ENCODE measurements around the gene AMOT.

The AMOT gene

DNA sequence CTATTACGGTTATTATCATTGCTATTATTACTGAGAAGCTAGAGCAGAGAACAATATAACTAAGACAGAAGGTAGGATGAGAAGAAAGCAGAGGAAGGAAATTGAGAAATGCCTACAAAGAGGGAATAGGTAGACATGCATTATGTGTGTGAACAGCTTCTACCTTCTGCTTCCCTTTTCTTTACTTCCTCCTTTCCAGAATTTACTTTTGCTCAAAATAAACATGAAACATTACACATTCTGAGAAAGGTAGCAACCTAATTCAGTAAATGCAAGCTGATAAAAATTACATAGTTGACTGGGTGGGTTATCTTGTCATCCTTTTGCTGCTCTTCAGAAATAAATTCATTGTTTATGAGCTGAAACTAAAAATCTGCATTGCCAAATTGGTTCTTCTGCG lies 54.6 kb downstream of the AMOT start:
- H2AFZ ChIP-seq (ENCODE audit: low read depth, low read length, severe bottlenecking): no peak overlapping the region
- H3K9me3 ChIP-seq (ENCODE audit: insufficient read depth, low read length): no peaks in the 10 kb centered on the region
- H3K9ac ChIP-seq (ENCODE audit: low read length): no peak overlapping the region
- H4K20me1 ChIP-seq (ENCODE audit: low read depth, low read length): no peaks in the 10 kb centered on the region
- H3K4me2 ChIP-seq (ENCODE audit: low read depth, low read length, poor library complexity, severe bottlenecking): no peak overlapping the region
- no peaks in the 10 kb centered on the region for H3K27me3 ChIP-seq (ENCODE audit: low read length)
- no peak overlapping the region for H3K27ac ChIP-seq (ENCODE audit: low read depth, low read length)
- TF ChIP-seq EZH2phosphoT487 (conservative IDR thresholded peaks at IDR 0.05; ENCODE audit: low read length): no peak
- TF ChIP-seq, protein P1, sequence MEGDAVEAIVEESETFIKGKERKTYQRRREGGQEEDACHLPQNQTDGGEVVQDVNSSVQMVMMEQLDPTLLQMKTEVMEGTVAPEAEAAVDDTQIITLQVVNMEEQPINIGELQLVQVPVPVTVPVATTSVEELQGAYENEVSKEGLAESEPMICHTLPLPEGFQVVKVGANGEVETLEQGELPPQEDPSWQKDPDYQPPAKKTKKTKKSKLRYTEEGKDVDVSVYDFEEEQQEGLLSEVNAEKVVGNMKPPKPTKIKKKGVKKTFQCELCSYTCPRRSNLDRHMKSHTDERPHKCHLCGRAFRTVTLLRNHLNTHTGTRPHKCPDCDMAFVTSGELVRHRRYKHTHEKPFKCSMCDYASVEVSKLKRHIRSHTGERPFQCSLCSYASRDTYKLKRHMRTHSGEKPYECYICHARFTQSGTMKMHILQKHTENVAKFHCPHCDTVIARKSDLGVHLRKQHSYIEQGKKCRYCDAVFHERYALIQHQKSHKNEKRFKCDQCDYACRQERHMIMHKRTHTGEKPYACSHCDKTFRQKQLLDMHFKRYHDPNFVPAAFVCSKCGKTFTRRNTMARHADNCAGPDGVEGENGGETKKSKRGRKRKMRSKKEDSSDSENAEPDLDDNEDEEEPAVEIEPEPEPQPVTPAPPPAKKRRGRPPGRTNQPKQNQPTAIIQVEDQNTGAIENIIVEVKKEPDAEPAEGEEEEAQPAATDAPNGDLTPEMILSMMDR (IDR thresholded peaks at IDR 0.05; ENCODE audit: insufficient read depth, low read length, poor library complexity, severe bottlenecking): no peak
- no peak overlapping the region for H3K4me3 ChIP-seq (ENCODE audit: insufficient read depth, low read length, poor library complexity, severe bottlenecking)
- no peaks in the 10 kb centered on the region for H3F3A ChIP-seq (ENCODE audit: insufficient read depth)
- H3K36me3 ChIP-seq (ENCODE audit: low read length): no peaks in the 10 kb centered on the region
- no peaks in the 10 kb centered on the region for H3K79me2 ChIP-seq (ENCODE audit: insufficient read depth, low read length)
- H3K9me2 ChIP-seq (replicated peaks; ENCODE audit: insufficient read depth, low read length): no peaks in the 10 kb centered on the region

DNA sequence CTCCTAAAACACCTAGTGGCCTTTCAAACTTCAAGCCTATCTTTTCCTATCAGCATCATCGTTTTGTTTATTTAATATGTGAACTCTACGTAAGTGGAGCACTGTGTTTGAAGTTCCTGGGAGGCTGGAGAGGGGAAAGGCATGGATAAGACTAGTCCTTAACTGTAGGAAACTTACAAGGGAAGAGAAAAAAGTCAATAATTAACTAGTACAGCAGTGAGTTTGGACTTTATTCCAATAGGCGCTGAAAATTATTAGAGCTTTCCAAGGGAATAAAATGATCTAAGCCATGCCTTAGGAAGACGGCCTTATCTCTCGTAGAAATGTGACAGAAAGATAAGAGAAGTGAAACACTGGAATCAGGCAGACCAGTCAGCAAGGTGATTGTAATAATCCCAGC lies 55.3 kb downstream of the AMOT start:
- Histone ChIP-seq H4K20me1 (ENCODE audit: low read depth, low read length) (no peaks in the 10 kb centered on the region), H3K27me3 (ENCODE audit: low read length) (no peaks in the 10 kb centered on the region), H3K27ac (ENCODE audit: low read depth, low read length) (no peak overlapping the region), H3K9me3 (ENCODE audit: insufficient read depth, low read length) (no peaks in the 10 kb centered on the region), H3K4me2 (ENCODE audit: low read depth, low read length, poor library complexity, severe bottlenecking) (no peak overlapping the region), H3K79me2 (ENCODE audit: insufficient read depth, low read length) (no peaks in the 10 kb centered on the region), H3K9ac (ENCODE audit: low read length) (no peak overlapping the region), H3K36me3 (ENCODE audit: low read length) (no peaks in the 10 kb centered on the region), H3K4me3 (ENCODE audit: insufficient read depth, low read length, poor library complexity, severe bottlenecking) (no peak overlapping the region), H3K9me2 (replicated peaks; ENCODE audit: insufficient read depth, low read length) (no peaks in the 10 kb centered on the region), H3F3A (ENCODE audit: insufficient read depth) (no peaks in the 10 kb centered on the region), H2AFZ (ENCODE audit: low read depth, low read length, severe bottlenecking) (no peak overlapping the region)
- TF ChIP-seq, protein P1 (IDR thresholded peaks at IDR 0.05; ENCODE audit: insufficient read depth, low read length, poor library complexity, severe bottlenecking): no peak
- no peak for TF ChIP-seq EZH2phosphoT487 (conservative IDR thresholded peaks at IDR 0.05; ENCODE audit: low read length)

DNA sequence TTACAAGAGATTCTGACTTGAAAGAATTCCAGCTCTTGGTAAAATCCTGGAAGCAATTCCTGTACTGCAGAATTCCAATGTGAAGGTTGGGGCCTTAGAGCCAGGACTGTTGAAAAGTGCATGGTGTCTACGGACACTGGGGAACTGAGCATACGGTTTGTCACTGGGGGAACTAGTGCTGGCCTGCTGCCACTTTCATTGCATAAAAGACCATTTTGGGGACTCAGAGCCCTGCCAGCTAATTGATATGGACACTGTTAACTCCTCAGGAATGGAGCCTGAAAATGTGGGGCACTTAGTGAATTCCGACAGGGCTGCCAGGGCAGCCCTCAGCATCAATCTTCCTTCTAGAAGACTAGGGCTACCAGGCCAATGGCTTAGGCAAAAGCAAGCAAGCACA lies 55.9 kb downstream of the AMOT start:
- H3K27ac ChIP-seq (ENCODE audit: low read depth, low read length): no peak overlapping the region
- no peaks in the 10 kb centered on the region for H3K9me2 ChIP-seq (replicated peaks; ENCODE audit: insufficient read depth, low read length)
- H3K4me2 ChIP-seq (ENCODE audit: low read depth, low read length, poor library complexity, severe bottlenecking): no peak overlapping the region
- no peak overlapping the region for H3K9ac ChIP-seq (ENCODE audit: low read length)
- H3K9me3 ChIP-seq (ENCODE audit: insufficient read depth, low read length): no peaks in the 10 kb centered on the region
- H3F3A ChIP-seq (ENCODE audit: insufficient read depth): no peaks in the 10 kb centered on the region
- TF ChIP-seq, protein P1 (IDR thresholded peaks at IDR 0.05; ENCODE audit: insufficient read depth, low read length, poor library complexity, severe bottlenecking): no peak
- TF ChIP-seq EZH2phosphoT487 (conservative IDR thresholded peaks at IDR 0.05; ENCODE audit: low read length): no peak
- H4K20me1 ChIP-seq (ENCODE audit: low read depth, low read length): no peaks in the 10 kb centered on the region
- H3K4me3 ChIP-seq (ENCODE audit: insufficient read depth, low read length, poor library complexity, severe bottlenecking): no peak overlapping the region
- no peaks in the 10 kb centered on the region for H3K27me3 ChIP-seq (ENCODE audit: low read length)
- H2AFZ ChIP-seq (ENCODE audit: low read depth, low read length, severe bottlenecking): no peak overlapping the region
- H3K79me2 ChIP-seq (ENCODE audit: insufficient read depth, low read length): no peaks in the 10 kb centered on the region
- no peaks in the 10 kb centered on the region for H3K36me3 ChIP-seq (ENCODE audit: low read length)

Measured in SU-DHL-6 (cell line).